ENCODE data around the gene TSPAN9.
A peak's percentile ranks its signal among the peaks of the same experiment; 100 is the strongest.

Gene TSPAN9

DNA sequence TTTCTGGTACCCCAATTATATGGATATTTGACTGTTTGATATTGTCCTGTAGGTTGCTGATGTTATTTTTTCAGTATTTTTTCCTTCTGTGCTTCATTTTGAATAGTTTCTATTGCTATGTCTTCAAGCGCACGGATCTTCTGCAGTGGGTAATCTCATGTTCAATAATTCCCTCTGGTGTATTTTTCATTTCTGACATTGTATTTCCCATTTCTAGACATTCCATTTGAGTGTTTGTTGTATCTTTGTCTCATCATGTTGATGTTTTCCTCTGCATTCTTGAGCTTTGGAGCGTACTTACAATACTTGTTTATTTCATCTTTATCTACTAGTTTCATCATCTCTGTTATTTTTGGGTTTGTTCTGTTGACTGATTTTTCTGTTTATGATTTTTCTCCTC is 22.0 kb downstream of the TSPAN9 start:
- H3K27ac ChIP-seq: no peak overlapping the region
- TF ChIP-seq, protein P1, sequence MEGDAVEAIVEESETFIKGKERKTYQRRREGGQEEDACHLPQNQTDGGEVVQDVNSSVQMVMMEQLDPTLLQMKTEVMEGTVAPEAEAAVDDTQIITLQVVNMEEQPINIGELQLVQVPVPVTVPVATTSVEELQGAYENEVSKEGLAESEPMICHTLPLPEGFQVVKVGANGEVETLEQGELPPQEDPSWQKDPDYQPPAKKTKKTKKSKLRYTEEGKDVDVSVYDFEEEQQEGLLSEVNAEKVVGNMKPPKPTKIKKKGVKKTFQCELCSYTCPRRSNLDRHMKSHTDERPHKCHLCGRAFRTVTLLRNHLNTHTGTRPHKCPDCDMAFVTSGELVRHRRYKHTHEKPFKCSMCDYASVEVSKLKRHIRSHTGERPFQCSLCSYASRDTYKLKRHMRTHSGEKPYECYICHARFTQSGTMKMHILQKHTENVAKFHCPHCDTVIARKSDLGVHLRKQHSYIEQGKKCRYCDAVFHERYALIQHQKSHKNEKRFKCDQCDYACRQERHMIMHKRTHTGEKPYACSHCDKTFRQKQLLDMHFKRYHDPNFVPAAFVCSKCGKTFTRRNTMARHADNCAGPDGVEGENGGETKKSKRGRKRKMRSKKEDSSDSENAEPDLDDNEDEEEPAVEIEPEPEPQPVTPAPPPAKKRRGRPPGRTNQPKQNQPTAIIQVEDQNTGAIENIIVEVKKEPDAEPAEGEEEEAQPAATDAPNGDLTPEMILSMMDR (IDR thresholded peaks at IDR 0.05; ENCODE audit: low read depth, low read length): no peak
- no peaks in the 10 kb centered on the region for H3K36me3 ChIP-seq
- H3K27me3 ChIP-seq (ENCODE audit: insufficient read depth, low read depth, severe bottlenecking): no peaks in the 10 kb centered on the region
- H3K4me3 ChIP-seq (ENCODE audit: low read depth, low read length): no peak overlapping the region
- no peak for DNase-seq
- H3K9me3 ChIP-seq (ENCODE audit: severe bottlenecking): peaks cover 9% of the 10 kb centered on the region

- TF ChIP-seq, protein P1 (IDR thresholded peaks at IDR 0.05; ENCODE audit: low read depth, low read length): no peak
- no peak overlapping the region for H3K4me3 ChIP-seq (ENCODE audit: low read depth, low read length)
- H3K27ac ChIP-seq: no peak overlapping the region
- no peaks in the 10 kb centered on the region for H3K36me3 ChIP-seq
- no peaks in the 10 kb centered on the region for H3K27me3 ChIP-seq (ENCODE audit: insufficient read depth, low read depth, severe bottlenecking)
- DNase-seq: no peak
- peaks cover 9% of the 10 kb centered on the region for H3K9me3 ChIP-seq (ENCODE audit: severe bottlenecking)
Measured at GRCh38 chr12:3101309-3102024, 24.3 kb downstream of the TSPAN9 start.

GRCh38 chr12:3102771-3103410 is 25.7 kb downstream of the TSPAN9 start:
- H3K27me3 ChIP-seq (ENCODE audit: insufficient read depth, low read depth, severe bottlenecking): no peaks in the 10 kb centered on the region
- TF ChIP-seq, protein P1 (IDR thresholded peaks at IDR 0.05; ENCODE audit: low read depth, low read length): no peak
- H3K36me3 ChIP-seq: no peaks in the 10 kb centered on the region
- H3K9me3 ChIP-seq (ENCODE audit: severe bottlenecking): peaks cover 9% of the 10 kb centered on the region
- H3K27ac ChIP-seq: peak overlapping the region; percentile 97; the same call in 1 of the 2 replicates
- DNase-seq: no peak
- no peak overlapping the region for H3K4me3 ChIP-seq (ENCODE audit: low read depth, low read length)

DNA sequence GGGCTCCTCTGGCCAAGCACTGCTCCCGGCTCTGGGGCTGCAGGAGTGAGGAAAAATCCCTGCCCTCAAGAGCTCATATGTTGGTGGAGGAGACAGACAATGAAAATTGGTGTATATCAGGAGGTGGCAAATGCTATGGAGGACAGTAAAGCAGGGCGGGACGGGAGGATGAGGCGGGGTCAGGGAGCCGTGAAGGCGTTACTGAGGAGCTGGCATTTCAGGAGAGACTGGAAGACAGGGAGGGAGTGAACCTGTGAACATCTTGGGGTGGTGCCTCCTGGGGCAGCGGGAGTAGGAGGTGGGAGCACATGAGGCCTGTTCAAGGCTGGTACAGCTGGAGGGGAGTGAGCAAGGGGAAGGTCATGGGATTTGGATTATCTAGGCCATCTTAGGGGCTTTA is 26.6 kb downstream of the TSPAN9 start:
- DNase-seq: peak; percentile 56
- H3K27me3 ChIP-seq (ENCODE audit: insufficient read depth, low read depth, severe bottlenecking): no peaks in the 10 kb centered on the region
- H3K36me3 ChIP-seq: no peaks in the 10 kb centered on the region
- H3K9me3 ChIP-seq (ENCODE audit: severe bottlenecking): peaks cover 5% of the 10 kb centered on the region
- H3K27ac ChIP-seq: peak overlapping the region; percentile 97
- TF ChIP-seq, protein P1 (IDR thresholded peaks at IDR 0.05; ENCODE audit: low read depth, low read length): no peak
- H3K4me3 ChIP-seq (ENCODE audit: low read depth, low read length): no peak overlapping the region

GRCh38 chr12:3105690-3106479 is 28.7 kb downstream of the TSPAN9 start:
- no peak for DNase-seq
- H3K36me3 ChIP-seq: no peaks in the 10 kb centered on the region
- H3K9me3 ChIP-seq (ENCODE audit: severe bottlenecking): no peaks in the 10 kb centered on the region
- peak overlapping the region; percentile 97 for H3K27ac ChIP-seq
- H3K4me3 ChIP-seq (ENCODE audit: low read depth, low read length): no peak overlapping the region
- TF ChIP-seq, protein P1 (IDR thresholded peaks at IDR 0.05; ENCODE audit: low read depth, low read length): no peak
- no peaks in the 10 kb centered on the region for H3K27me3 ChIP-seq (ENCODE audit: insufficient read depth, low read depth, severe bottlenecking)

Measured in WERI-Rb-1 (cell line).